SJCRH30 (cell line): ENCODE measurements around the gene GMEB1. TPM values are rescaled to one million over a fixed set of nuclear protein-coding genes. Genes with fewer than 3 reads are reported as not detected.
"Not testable (repeated sequence)": the region's sequence is repeated elsewhere in the genome, so short reads cannot be mapped to it uniquely, and the experiment has no call there.

Source experiments
- DNase-seq, 2 experiments: peaks; one replicate each; pipeline ENCODE4 v3.0.0-alpha.2; 2015 to 2020
- H3K27ac ChIP-seq: fragments of 250-450 bp; sonication (Bioruptor Pico); 2 replicates; pipeline ENCODE4 v1.5.1; 2020; ENCODE audit warnings: mild to moderate bottlenecking, moderate library complexity
- H3K27me3 ChIP-seq: fragments of 250-450 bp; sonication (Bioruptor Pico); 2 replicates; pipeline ENCODE4 v1.5.1; 2020; ENCODE audit warnings: mild to moderate bottlenecking, moderate library complexity
- H3K36me3 ChIP-seq: fragments of 250-450 bp; sonication (Bioruptor Pico); 2 replicates; pipeline ENCODE4 v1.5.1; 2020; ENCODE audit warnings: mild to moderate bottlenecking, moderate library complexity
- H3K4me1 ChIP-seq: fragments of 250-450 bp; sonication (Bioruptor Pico); 2 replicates; pipeline ENCODE4 v1.5.1; 2020; ENCODE audit warnings: mild to moderate bottlenecking, moderate library complexity
- H3K4me3 ChIP-seq: fragments of 250-450 bp; sonication (Bioruptor Pico); 2 replicates; pipeline ENCODE4 v1.5.1; 2020; ENCODE audit warnings: mild to moderate bottlenecking, moderate library complexity
- H3K9me3 ChIP-seq: fragments of 250-450 bp; sonication (Bioruptor Pico); replicated peaks from 2 replicates; pipeline ENCODE4 v1.5.1; 2020; ENCODE audit warnings: mild to moderate bottlenecking, moderate library complexity
- total RNA-seq: library from RNA; depleted of rRNA; stranded (reverse); fragments of >200 nt; shearing (Covaris generic); gene quantifications from 2 replicates; pipeline ENCODE4 v1.2.3, GENCODE V29; 2014; rRNA removed

GMEB1 gene
- total RNA-seq = 10.0 and 10.6 TPM in 2 replicates

- peaks cover 4% of the 10 kb centered on the region; the same call in 1 of the 2 replicates for H3K36me3 ChIP-seq
- peak within 1 kb of the TSS; percentile 100 for H3K4me3 ChIP-seq
- DNase-seq = peak; percentile 88 to 94
- H3K27me3 ChIP-seq = no peaks in the 10 kb centered on the region
- H3K9me3 ChIP-seq = no peaks in the 10 kb centered on the region
- peaks cover 2% of the 10 kb centered on the region; the same call in 1 of the 2 replicates for H3K4me1 ChIP-seq
- H3K27ac ChIP-seq = peak within 1 kb of the TSS; percentile 96
These were observed at the start of gene GMEB1 for GRCh38 chr1:28668191-28668955. Gene GMEB1 (plus strand): TSS chr1:28668784. CDS start chr1:28683613, 14,829 bp downstream.

GRCh38 chr1:28631713-28632112, 36.9 kb upstream of the GMEB1 start:
- Histone ChIP-seq H3K36me3 (no peaks in the 10 kb centered on the region), H3K9me3 (no peaks in the 10 kb centered on the region), H3K4me3 (no peak overlapping the region), H3K4me1 (no peaks in the 10 kb centered on the region), H3K27me3 (no peaks in the 10 kb centered on the region), H3K27ac (no peak overlapping the region)
- DNase-seq = no peak

DNA sequence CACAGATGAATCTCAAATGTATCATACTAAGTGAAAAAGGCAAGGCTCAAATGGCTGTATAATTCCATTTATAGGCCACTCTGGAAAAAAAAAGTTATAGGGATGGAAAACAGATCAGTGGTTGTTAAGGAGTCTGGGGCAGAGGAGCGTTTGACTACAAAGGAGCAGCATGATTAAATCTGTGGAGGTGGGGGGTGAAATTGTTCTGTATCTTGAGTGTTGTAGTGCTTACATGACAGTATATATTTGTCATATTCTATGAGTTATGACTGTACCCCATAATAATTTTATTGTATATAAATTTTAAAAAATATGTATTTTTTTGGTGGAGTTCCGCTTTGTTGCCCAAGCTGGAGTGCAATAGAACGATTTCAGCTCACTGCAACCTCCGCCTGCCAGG, 36.0 kb upstream of the GMEB1 start:
- no peaks in the 10 kb centered on the region for H3K27me3 ChIP-seq
- no peak for DNase-seq
- H3K4me3 ChIP-seq = no peak overlapping the region
- H3K27ac ChIP-seq = no peak overlapping the region
- no peaks in the 10 kb centered on the region for H3K36me3 ChIP-seq
- H3K4me1 ChIP-seq = no peaks in the 10 kb centered on the region
- no peaks in the 10 kb centered on the region for H3K9me3 ChIP-seq

DNA sequence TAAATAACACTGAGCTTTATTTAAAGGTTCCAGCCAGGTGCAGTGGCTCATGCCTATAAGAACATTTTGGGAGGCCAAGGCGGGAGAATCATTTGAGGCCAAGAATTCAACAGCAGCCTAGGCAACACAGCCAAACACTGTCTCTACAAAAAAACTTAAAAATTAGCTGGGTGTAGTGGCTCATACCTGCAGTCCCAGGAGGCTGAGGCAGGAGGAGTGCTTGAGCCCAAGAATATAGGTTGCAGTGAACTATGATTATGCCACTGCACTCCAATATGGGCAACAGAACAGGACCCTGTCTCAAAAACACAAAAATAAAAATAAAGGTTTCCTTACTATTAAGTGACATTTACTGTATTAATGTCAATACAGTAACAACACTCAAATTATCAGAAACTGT, 27.8 kb upstream of the GMEB1 start:
- Histone ChIP-seq H3K4me3 (no peak overlapping the region), H3K36me3 (no peaks in the 10 kb centered on the region), H3K27me3 (no peaks in the 10 kb centered on the region), H3K4me1 (peaks cover 7% of the 10 kb centered on the region), H3K9me3 (no peaks in the 10 kb centered on the region), H3K27ac (no peak overlapping the region)
- no peak for DNase-seq

- peak overlapping the region; percentile 95 for H3K27ac ChIP-seq
- no peaks in the 10 kb centered on the region for H3K9me3 ChIP-seq
- H3K36me3 ChIP-seq = no peaks in the 10 kb centered on the region
- peaks cover 7% of the 10 kb centered on the region for H3K4me1 ChIP-seq
- DNase-seq = peak in 1 of 2 experiments; percentile 24
- no peaks in the 10 kb centered on the region for H3K27me3 ChIP-seq
- H3K4me3 ChIP-seq = peak overlapping the region; percentile 77
These were observed 26.3 kb upstream of the GMEB1 start for GRCh38 chr1:28642056-28642846.

- peak within 1 kb of the TSS; percentile 95 for H3K27ac ChIP-seq
- DNase-seq = peak; percentile 93 to 97
- no peaks in the 10 kb centered on the region for H3K9me3 ChIP-seq
- peak within 1 kb of the TSS; percentile 77 for H3K4me3 ChIP-seq
- H3K36me3 ChIP-seq = no peaks in the 10 kb centered on the region
- H3K4me1 ChIP-seq = peaks cover 12% of the 10 kb centered on the region
- H3K27me3 ChIP-seq = no peaks in the 10 kb centered on the region
These were observed 25.5 kb upstream of the GMEB1 start, which contains the start of gene TAF12 for GRCh38 chr1:28642847-28643635. Gene TAF12 (minus strand): TSS chr1:28643067. CDS start chr1:28622081, 20,986 bp downstream.

DNA sequence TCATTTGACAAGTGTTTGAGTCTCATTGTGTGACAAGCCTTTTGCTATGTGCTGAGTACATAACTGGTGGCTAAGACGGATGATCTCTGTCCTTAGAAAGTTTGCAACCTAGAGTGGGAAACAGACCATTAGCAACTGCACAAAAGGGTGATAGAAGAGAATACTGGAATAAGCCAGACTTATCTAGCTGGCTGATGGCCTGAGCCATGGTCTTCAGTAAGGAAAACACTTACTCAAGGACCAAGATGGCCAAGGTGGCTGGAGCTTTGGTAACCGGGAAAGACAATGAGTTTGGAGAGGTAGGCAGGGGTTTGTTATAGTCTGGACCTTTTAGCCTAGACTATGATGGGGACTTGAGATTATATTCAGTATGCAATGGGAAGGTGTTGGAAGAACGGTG, 24.1 kb upstream of the GMEB1 start:
- H3K4me3 ChIP-seq = peak overlapping the region; percentile 77
- DNase-seq = no peak
- peaks cover 12% of the 10 kb centered on the region for H3K4me1 ChIP-seq
- peak overlapping the region; percentile 95 for H3K27ac ChIP-seq
- no peaks in the 10 kb centered on the region for H3K9me3 ChIP-seq
- H3K27me3 ChIP-seq = no peaks in the 10 kb centered on the region
- no peaks in the 10 kb centered on the region for H3K36me3 ChIP-seq

DNA sequence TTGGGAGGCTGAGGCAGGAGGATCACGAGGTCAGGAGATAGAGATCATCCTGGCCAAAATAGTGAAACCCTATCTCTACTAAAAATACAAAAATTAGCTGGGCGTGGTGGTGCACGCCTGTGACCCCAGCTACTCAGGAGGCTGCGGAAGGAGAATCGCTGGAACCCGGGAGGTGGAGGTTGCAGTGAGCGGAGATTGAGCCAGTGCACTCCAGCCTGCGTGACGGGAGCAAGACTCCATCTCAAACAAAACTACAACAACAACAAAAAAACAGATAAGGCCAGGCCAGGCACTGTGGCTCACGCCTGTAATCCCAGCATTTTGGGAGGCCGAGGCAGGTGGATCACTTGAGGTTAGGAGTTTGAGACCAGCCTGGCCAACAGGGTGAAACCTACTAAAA, 23.2 kb upstream of the GMEB1 start:
- not testable (repeated sequence) for DNase-seq, H3K36me3 ChIP-seq, H3K4me3 ChIP-seq, H3K27me3 ChIP-seq, H3K27ac ChIP-seq, H3K9me3 ChIP-seq
- H3K4me1 ChIP-seq = peaks cover 15% of the 10 kb centered on the region

DNA sequence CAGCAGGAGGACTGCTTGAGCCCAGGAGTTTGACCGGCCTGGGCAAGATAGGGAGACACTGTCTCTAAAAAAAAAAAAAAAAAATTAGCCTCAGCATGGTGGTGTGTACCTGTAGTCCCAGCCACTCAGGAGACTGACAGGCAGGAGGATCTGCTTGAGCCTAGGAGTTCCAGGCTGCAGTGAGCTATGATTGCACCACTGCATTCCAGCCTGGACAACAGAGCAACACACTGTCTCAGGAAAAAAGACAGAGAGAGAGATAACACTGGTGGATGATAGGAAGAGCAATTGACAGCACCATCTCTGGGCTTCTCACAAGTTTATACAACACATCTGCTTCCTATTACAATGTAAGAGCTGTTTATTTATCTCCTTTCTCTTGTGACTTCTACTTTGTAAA, 22.5 kb upstream of the GMEB1 start:
- Histone ChIP-seq H3K36me3 (no peaks in the 10 kb centered on the region), H3K9me3 (no peaks in the 10 kb centered on the region), H3K4me1 (peaks cover 15% of the 10 kb centered on the region), H3K27me3 (no peaks in the 10 kb centered on the region), H3K4me3 (no peak overlapping the region), H3K27ac (no peak overlapping the region)
- DNase-seq = no peak

- Histone ChIP-seq H3K36me3 (no peaks in the 10 kb centered on the region), H3K27ac (peak overlapping the region; percentile 100), H3K4me3 (peak overlapping the region; percentile 54), H3K9me3 (no peaks in the 10 kb centered on the region), H3K27me3 (no peaks in the 10 kb centered on the region), H3K4me1 (peaks cover 15% of the 10 kb centered on the region)
- peak; percentile 96 to 97 for DNase-seq
These were observed 20.5 kb upstream of the GMEB1 start for GRCh38 chr1:28648008-28648473.

- Histone ChIP-seq H3K27me3 (no peaks in the 10 kb centered on the region), H3K4me3 (peak within 1 kb of the TSS; percentile 54), H3K27ac (peak within 1 kb of the TSS; percentile 100), H3K4me1 (peaks cover 15% of the 10 kb centered on the region), H3K9me3 (no peaks in the 10 kb centered on the region), H3K36me3 (no peaks in the 10 kb centered on the region)
- DNase-seq = peak; percentile 96 to 99
These were observed 19.9 kb upstream of the GMEB1 start, which contains the start of gene RNU11 for GRCh38 chr1:28648474-28649198. Gene RNU11 (plus strand): TSS chr1:28648600.

DNA sequence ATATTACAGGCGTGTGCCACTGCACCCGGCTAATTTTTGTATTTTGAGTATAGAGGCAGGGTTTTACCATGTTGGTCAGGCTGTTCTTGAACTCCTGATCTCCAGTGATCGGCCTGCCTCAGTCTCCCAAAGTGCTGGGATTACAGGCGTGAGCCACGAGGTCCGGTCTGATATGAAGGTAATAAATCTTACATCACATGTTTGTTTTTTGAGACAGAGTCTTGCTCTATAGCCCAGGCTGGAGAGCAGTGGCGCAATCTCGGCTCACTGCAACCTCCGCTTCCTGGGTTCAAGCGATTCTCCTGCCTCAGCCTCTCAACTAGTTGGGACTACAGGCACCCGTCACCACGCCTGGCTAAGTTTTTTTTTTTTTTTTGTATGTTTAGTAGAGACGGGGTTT, 15.5 kb upstream of the GMEB1 start:
- not testable (repeated sequence) for H3K27me3 ChIP-seq, H3K4me1 ChIP-seq, H3K4me3 ChIP-seq, DNase-seq, H3K36me3 ChIP-seq, H3K27ac ChIP-seq, H3K9me3 ChIP-seq

DNA sequence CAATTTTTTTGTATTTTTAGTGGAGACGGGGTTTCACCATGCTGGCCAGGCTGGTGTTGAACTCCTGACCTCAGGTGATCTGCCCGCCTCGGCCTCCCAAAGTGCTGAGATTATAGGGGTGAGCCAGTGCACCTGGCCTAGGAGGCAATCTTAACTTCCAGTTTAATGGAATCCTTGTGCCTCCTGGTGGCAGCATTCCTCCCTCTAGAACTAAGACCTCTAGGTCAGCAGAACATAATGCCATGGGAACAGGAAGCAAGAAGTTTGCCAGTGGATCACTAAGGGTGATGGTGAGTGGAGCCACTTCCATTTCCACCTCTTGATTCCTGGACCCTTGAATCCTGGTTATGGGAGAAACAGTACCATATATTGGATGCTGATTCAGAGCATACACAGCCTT, 14.7 kb upstream of the GMEB1 start:
- DNase-seq = peak; percentile 31 to 45
- H3K9me3 ChIP-seq = not testable (repeated sequence)

More for the DNA sequence above, 14.7 kb upstream of the GMEB1 start:
- H3K4me1 ChIP-seq, H3K27ac ChIP-seq, H3K27me3 ChIP-seq, H3K4me3 ChIP-seq, H3K36me3 ChIP-seq: not testable (repeated sequence)
